ENCODE measurements around the gene SIVA1.

DNA sequence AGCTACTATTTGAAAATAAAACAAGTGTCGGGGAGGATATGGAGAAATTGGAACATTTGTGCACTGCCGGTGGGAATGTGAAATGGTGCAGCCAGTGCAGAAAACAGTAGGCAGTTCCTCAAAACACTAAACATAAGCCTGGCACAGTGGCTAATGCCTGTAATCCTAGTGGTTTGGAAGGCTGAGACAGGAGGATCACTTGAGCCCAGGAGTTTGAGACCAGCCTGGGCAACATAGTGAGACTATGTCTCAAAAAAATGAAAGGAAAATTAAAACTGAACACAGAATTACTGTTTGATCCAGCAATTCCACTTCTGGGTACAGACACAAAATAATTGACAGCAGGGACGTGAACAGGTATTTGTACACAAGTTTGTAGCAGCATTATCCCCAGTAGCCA is 12.6 kb downstream of the SIVA1 start:
- TF ChIP-seq, protein P1, sequence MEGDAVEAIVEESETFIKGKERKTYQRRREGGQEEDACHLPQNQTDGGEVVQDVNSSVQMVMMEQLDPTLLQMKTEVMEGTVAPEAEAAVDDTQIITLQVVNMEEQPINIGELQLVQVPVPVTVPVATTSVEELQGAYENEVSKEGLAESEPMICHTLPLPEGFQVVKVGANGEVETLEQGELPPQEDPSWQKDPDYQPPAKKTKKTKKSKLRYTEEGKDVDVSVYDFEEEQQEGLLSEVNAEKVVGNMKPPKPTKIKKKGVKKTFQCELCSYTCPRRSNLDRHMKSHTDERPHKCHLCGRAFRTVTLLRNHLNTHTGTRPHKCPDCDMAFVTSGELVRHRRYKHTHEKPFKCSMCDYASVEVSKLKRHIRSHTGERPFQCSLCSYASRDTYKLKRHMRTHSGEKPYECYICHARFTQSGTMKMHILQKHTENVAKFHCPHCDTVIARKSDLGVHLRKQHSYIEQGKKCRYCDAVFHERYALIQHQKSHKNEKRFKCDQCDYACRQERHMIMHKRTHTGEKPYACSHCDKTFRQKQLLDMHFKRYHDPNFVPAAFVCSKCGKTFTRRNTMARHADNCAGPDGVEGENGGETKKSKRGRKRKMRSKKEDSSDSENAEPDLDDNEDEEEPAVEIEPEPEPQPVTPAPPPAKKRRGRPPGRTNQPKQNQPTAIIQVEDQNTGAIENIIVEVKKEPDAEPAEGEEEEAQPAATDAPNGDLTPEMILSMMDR (IDR thresholded peaks at IDR 0.05; ENCODE audit: low read depth, low read length, missing input control), result peak; percentile 6
- TF ChIP-seq REST (IDR thresholded peaks at IDR 0.05), result no peak
- no peak for TF ChIP-seq EGR1 (IDR thresholded peaks at IDR 0.05; ENCODE audit: low read depth in 2 of 2)
- TF ChIP-seq MAX (IDR thresholded peaks at IDR 0.05), result no peak
